Brain microvascular endothelial cell (primary cell): ENCODE measurements around the gene CHID1.

Experiments
- DNase-seq: peaks from one replicate; pipeline ENCODE4 v3.0.0-alpha.2; 2020
- H3K27ac ChIP-seq: fragments of 250-450 bp; sonication (Bioruptor Pico); 2 replicates; pipeline ENCODE4 v1.5.1; 2020; ENCODE audit warnings: mild to moderate bottlenecking, moderate library complexity
- H3K27me3 ChIP-seq: fragments of 250-450 bp; sonication (Bioruptor Pico); replicated peaks from 2 replicates; pipeline ENCODE4 v1.5.1; 2020; ENCODE audit warnings: mild to moderate bottlenecking
- H3K36me3 ChIP-seq: fragments of 250-450 bp; sonication (Bioruptor Pico); replicated peaks from 2 replicates; pipeline ENCODE4 v1.5.1; 2020; ENCODE audit warnings: mild to moderate bottlenecking
- H3K4me3 ChIP-seq: 2 replicates; pipeline ENCODE4 v1.5.1; 2011; ENCODE audit warnings: low read depth, mild to moderate bottlenecking, control low read depth, low read length, moderate library complexity
- in situ Hi-C: cut with HindIII; loops from 2 replicates; pipeline ENCODE4 v1.10.0; 2017; ENCODE audit warnings: low sequenced_read_pairs, low pct_ligation_motif_present
- TF ChIP-seq, protein P1 (sequence below): IDR thresholded peaks from 2 replicates; pipeline ENCODE4 v1.5.1; 2011; ENCODE audit warnings: low read depth, mild to moderate bottlenecking, moderate library complexity, low read length, control low read depth, inconsistent platforms; ENCODE audit errors: missing control alignments

CHID1 gene

DNA sequence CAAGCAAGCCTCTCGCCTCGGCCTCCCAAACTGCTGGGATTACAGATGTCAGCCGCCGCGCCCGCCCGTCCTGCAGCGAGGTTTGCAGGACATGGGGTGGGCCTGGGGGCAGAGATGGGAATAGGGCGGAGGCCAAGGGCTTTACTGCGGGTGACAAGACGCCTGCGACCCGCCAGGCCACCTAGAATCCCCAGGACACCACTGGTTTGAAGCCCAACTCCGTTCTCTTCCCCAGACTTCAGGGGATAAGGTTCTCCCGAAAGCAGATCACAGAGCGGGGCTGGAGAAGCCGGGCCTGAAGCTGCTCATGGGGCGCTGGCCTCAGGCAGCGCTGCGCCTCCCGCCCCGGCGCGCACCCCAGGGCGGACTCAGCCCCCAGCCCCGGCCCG, 68.6 kb downstream of the CHID1 start:
- Histone ChIP-seq H3K27me3 (no peaks in the 10 kb centered on the region), H3K27ac (peak overlapping the region; percentile 97)
- in situ Hi-C loops: no loop called here

DNA sequence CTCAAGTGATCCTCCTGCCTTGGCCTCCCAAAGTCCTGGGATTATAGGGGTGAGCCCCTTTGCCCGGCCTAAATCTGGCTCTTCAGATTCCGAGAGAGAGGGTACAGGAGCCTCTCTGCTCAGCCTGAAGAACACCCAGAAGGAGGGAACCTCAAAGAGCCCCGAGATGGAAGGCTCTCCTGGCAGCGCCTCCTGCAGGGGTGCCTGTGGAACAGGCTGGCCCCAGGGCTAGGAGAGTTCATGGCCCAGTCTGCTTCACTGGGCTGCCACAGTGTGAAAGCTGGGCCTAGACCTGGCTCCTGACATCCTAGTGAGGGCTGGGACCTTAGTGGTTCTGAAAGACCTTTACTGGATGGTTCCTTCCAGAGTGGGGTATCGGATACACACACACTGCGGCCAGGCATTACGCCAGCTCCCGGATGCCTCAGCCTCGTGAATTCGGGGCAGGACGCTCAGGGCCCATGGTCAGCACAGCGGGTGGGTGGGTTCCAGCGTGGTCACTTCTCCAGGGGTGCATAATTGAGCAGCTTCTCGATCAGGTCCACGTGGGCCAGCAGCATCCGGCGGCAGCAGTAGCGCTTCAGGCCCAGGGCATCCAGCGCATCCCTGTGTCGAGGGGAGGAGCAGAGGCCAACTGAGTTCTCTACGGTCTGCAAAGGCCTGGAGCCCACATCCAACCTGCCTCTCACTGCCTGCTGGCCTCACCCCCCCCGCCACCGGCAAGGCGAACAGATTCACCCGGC, 70.6 kb downstream of the CHID1 start:
- H3K4me3 ChIP-seq: peak overlapping the region; percentile 91
- H3K36me3 ChIP-seq: peaks cover 50% of the 10 kb centered on the region
- no peak overlapping the region for H3K27ac ChIP-seq
- TF ChIP-seq, protein P1, sequence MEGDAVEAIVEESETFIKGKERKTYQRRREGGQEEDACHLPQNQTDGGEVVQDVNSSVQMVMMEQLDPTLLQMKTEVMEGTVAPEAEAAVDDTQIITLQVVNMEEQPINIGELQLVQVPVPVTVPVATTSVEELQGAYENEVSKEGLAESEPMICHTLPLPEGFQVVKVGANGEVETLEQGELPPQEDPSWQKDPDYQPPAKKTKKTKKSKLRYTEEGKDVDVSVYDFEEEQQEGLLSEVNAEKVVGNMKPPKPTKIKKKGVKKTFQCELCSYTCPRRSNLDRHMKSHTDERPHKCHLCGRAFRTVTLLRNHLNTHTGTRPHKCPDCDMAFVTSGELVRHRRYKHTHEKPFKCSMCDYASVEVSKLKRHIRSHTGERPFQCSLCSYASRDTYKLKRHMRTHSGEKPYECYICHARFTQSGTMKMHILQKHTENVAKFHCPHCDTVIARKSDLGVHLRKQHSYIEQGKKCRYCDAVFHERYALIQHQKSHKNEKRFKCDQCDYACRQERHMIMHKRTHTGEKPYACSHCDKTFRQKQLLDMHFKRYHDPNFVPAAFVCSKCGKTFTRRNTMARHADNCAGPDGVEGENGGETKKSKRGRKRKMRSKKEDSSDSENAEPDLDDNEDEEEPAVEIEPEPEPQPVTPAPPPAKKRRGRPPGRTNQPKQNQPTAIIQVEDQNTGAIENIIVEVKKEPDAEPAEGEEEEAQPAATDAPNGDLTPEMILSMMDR: peak; percentile 60
- in situ Hi-C loops: no loop called here
- DNase-seq: no peak
- no peaks in the 10 kb centered on the region for H3K27me3 ChIP-seq

More for the DNA sequence above, 68.6 kb downstream of the CHID1 start:
- TF ChIP-seq, protein P1: no peak
- H3K4me3 ChIP-seq: peak overlapping the region; percentile 91
- peaks cover 41% of the 10 kb centered on the region for H3K36me3 ChIP-seq
- DNase-seq: no peak

DNA sequence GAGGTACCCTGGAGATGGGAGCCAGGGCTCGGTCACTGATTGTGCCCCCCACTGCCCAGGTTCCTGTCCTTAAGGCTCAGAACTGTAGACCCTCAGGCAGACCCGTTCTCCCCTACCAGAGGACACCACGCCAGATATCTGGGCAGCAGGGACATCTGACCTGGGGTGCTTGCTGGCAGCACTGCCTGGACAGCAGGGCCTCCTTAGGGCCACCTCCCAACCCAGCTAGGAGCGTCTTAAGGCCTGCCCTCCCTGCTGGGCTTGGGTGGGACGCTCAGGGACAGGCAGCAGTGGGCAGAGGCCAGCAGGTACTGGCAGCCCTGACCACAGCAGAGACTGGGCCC, 71.4 kb downstream of the CHID1 start:
- TF ChIP-seq, protein P1: no peak
- Histone ChIP-seq H3K4me3 (no peak overlapping the region), H3K27ac (no peak overlapping the region), H3K27me3 (no peaks in the 10 kb centered on the region), H3K36me3 (peaks cover 50% of the 10 kb centered on the region)
- in situ Hi-C loops: no loop called here
- no peak for DNase-seq

DNA sequence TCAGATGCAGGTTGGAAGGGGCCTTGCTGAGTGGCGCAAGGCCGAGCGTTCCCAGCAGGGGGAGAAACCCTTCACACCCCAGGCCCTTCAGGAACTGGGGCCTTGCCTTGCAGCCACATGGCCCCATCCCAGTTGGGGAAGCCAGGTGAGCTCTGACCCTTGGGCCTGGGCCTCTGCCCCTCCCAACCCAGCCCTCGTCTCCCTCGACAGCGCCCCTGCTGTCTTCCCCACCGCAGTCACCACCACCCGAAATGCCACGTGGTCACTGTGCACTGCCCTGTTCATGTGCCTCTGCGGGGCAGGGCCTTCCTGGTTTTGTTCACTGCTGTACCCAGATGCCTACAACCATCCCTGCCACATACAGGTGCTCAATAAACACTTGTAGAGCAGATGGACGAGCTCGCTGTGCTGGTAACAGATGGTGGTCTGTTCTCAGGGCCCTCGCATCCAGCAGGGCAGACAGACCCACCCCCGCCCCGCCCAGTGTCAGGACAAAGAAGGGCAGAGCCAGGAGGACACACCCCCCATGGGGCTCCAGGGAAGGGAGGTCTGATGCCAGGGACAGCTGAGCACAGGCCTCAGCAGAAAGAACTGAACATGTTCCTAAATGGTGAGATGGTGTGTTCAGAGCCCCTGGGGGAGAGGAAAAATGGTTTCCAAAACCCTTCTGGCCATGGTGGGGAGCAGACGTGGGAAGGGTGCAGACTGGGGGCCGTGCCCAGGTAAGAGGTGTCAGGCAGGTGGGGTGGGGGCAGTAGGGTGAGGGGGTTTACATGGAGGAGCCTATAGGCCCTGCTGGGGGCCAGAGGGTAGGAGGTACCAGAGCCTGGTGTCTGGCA, 72.0 kb downstream of the CHID1 start:
- Histone ChIP-seq H3K27me3 (no peaks in the 10 kb centered on the region), H3K36me3 (peaks cover 50% of the 10 kb centered on the region), H3K4me3 (no peak overlapping the region), H3K27ac (no peak overlapping the region)
- no peak for DNase-seq
- in situ Hi-C loops: no loop called here
- TF ChIP-seq, protein P1: peak; percentile 60

DNA sequence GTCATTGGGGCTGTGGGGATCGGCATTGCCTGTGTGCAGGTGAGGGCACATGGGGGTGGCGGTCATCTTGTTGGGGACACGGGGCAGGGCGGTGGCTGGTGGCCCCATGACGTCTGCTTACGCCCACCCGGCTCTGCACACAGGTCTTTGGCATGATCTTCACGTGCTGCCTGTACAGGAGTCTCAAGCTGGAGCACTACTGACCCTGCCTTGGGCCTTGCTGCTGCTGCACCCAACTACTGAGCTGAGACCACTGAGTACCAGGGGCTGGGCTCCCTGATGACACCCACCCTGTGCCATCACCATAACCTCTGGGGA, 72.7 kb downstream of the CHID1 start:
- in situ Hi-C loops: no loop called here
- no peak overlapping the region for H3K27ac ChIP-seq
- H3K4me3 ChIP-seq: no peak overlapping the region
- DNase-seq: no peak
- peaks cover 50% of the 10 kb centered on the region for H3K36me3 ChIP-seq
- H3K27me3 ChIP-seq: no peaks in the 10 kb centered on the region
- TF ChIP-seq, protein P1: no peak
